ENCODE data around the gene CFAP54. TPM values are rescaled to one million over a fixed set of nuclear protein-coding genes. Genes with fewer than 3 reads are reported as not detected.
A peak's percentile ranks its signal among the peaks of the same experiment; 100 is the strongest.

Gene CFAP54
- total RNA-seq, 1 experiment from 2014 or later: 0.64 TPM

DNA sequence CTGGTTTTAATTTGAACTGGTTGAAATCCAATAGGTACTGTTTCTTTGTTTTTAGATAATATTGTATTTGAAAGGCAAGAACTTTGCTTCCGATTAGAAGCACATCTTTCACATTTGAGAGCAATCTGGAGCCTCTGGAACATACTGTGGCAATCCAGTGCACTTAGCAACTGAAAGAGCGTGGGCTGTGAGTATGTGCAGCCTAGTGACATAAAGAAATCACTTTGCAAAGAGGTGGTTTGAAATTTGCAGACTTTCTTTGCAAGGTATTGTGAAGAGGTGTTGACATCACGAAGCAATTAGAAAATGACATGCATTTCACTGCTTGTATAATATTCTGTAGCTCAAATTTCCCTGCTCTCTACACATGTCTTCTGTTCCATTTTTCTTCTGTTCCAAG, 23.5 kb upstream of the CFAP54 start:
- Histone ChIP-seq H3K4me1 (ENCODE audit: control insufficient read depth, insufficient read depth, low read length) (no peaks in the 10 kb centered on the region; the same call in 1 of the 2 replicates), H3K36me3 (ENCODE audit: control insufficient read depth, insufficient read depth, low read length) (no peaks in the 10 kb centered on the region), H3K27me3 (ENCODE audit: control insufficient read depth, insufficient read depth, low read length) (no peaks in the 10 kb centered on the region), H3K9me3 (ENCODE audit: control insufficient read depth, insufficient read depth, low read depth, low read length) (no peaks in the 10 kb centered on the region; the same call in 1 of the 2 replicates), H3K4me3 (ENCODE audit: low read depth in 2 of 2, low read length in 2 of 2) (no peak overlapping the region), H3K27ac (ENCODE audit: low read length) (no peak overlapping the region)
- ChIA-PET POLR2A (no interaction called here), CTCF (no interaction called here)
- TF ChIP-seq TCF7L2 (IDR thresholded peaks at IDR 0.05; ENCODE audit: low read depth, low read length) (no peak), SIN3A (IDR thresholded peaks at IDR 0.05; ENCODE audit: borderline replicate concordance, insufficient read depth, low read depth, low read length) (no peak), POLR2AphosphoS5 (IDR thresholded peaks at IDR 0.05; ENCODE audit: low read depth, low read length) (no peak)
- TF ChIP-seq, protein P1, sequence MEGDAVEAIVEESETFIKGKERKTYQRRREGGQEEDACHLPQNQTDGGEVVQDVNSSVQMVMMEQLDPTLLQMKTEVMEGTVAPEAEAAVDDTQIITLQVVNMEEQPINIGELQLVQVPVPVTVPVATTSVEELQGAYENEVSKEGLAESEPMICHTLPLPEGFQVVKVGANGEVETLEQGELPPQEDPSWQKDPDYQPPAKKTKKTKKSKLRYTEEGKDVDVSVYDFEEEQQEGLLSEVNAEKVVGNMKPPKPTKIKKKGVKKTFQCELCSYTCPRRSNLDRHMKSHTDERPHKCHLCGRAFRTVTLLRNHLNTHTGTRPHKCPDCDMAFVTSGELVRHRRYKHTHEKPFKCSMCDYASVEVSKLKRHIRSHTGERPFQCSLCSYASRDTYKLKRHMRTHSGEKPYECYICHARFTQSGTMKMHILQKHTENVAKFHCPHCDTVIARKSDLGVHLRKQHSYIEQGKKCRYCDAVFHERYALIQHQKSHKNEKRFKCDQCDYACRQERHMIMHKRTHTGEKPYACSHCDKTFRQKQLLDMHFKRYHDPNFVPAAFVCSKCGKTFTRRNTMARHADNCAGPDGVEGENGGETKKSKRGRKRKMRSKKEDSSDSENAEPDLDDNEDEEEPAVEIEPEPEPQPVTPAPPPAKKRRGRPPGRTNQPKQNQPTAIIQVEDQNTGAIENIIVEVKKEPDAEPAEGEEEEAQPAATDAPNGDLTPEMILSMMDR (IDR thresholded peaks at IDR 0.05): no peak
- TF ChIP-seq, protein P2, sequence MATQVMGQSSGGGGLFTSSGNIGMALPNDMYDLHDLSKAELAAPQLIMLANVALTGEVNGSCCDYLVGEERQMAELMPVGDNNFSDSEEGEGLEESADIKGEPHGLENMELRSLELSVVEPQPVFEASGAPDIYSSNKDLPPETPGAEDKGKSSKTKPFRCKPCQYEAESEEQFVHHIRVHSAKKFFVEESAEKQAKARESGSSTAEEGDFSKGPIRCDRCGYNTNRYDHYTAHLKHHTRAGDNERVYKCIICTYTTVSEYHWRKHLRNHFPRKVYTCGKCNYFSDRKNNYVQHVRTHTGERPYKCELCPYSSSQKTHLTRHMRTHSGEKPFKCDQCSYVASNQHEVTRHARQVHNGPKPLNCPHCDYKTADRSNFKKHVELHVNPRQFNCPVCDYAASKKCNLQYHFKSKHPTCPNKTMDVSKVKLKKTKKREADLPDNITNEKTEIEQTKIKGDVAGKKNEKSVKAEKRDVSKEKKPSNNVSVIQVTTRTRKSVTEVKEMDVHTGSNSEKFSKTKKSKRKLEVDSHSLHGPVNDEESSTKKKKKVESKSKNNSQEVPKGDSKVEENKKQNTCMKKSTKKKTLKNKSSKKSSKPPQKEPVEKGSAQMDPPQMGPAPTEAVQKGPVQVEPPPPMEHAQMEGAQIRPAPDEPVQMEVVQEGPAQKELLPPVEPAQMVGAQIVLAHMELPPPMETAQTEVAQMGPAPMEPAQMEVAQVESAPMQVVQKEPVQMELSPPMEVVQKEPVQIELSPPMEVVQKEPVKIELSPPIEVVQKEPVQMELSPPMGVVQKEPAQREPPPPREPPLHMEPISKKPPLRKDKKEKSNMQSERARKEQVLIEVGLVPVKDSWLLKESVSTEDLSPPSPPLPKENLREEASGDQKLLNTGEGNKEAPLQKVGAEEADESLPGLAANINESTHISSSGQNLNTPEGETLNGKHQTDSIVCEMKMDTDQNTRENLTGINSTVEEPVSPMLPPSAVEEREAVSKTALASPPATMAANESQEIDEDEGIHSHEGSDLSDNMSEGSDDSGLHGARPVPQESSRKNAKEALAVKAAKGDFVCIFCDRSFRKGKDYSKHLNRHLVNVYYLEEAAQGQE (IDR thresholded peaks at IDR 0.05; ENCODE audit: insufficient read depth in 1 of 2, low read depth in 2 of 2, low read length in 1 of 2): no peak
- in situ Hi-C loops (cut with HindIII; ENCODE audit: low pct_unique_long_range_greater_than_20kb, low sequenced_read_pairs): no loop called here
- ATAC-seq (no peak), DNase-seq (ENCODE audit: low read depth, low spot score) (no peak)
- BruUV-seq (replicated peaks): no TSS peak
- intact Hi-C loops (cut with micrococcal nuclease; ENCODE audit: unreplicated experiment): no loop called here

DNA sequence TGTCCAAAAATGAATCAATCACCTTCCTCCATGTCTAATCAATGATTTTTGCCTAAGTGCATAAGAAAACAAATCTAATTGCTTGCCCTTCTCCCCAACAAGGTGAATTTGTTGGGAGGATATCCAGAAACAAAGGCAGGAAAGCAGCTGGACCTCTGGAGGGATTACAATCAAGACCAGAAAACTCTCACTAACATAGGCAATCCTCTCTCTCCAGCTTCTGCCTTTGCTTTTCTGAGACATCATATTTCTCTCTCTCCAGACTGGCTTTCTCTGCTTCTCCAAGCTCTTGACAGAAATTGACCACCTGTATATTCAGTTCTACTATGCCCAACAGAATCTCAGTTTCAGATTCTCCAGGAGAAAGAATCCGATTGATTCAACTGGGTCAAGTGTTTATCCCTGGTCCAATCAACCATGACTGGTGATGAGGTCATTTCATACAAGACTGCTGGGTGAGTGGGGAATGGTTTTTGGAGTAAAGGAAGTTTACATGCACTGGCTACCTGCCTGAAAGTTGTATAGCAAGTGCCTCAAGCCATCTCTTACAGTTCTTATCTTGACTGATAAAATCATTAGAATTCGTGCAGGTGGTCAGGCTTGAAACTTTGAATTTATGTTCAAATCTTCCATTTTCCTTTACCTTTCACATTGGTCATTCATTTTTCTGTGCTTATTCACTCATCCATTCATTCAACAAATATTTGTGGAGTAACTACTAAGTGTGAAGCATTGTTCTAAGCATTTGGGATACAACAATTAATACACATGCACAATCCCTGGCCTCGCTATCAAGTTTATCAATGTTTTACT, 22.2 kb upstream of the CFAP54 start:
- intact Hi-C loops (cut with micrococcal nuclease; ENCODE audit: unreplicated experiment): no loop called here
- in situ Hi-C loops (cut with HindIII; ENCODE audit: low pct_unique_long_range_greater_than_20kb, low sequenced_read_pairs): no loop called here
- ATAC-seq (peak; percentile 75), DNase-seq (ENCODE audit: low read depth, low spot score) (no peak)
- Histone ChIP-seq H3K27ac (ENCODE audit: low read length) (no peak overlapping the region), H3K36me3 (ENCODE audit: control insufficient read depth, insufficient read depth, low read length) (no peaks in the 10 kb centered on the region), H3K9me3 (ENCODE audit: control insufficient read depth, insufficient read depth, low read depth, low read length) (no peaks in the 10 kb centered on the region; the same call in 1 of the 2 replicates), H3K4me1 (ENCODE audit: control insufficient read depth, insufficient read depth, low read length) (no peaks in the 10 kb centered on the region; the same call in 1 of the 2 replicates), H3K4me3 (ENCODE audit: low read depth in 2 of 2, low read length in 2 of 2) (no peak overlapping the region), H3K27me3 (ENCODE audit: control insufficient read depth, insufficient read depth, low read length) (no peaks in the 10 kb centered on the region)
- TF ChIP-seq, protein P1 (IDR thresholded peaks at IDR 0.05): no peak
- TF ChIP-seq, protein P2 (IDR thresholded peaks at IDR 0.05; ENCODE audit: insufficient read depth in 1 of 2, low read depth in 2 of 2, low read length in 1 of 2): no peak
- TF ChIP-seq SIN3A (IDR thresholded peaks at IDR 0.05; ENCODE audit: borderline replicate concordance, insufficient read depth, low read depth, low read length) (no peak), POLR2AphosphoS5 (IDR thresholded peaks at IDR 0.05; ENCODE audit: low read depth, low read length) (no peak), TCF7L2 (IDR thresholded peaks at IDR 0.05; ENCODE audit: low read depth, low read length) (no peak)
- CTCF ChIA-PET: no interaction called here
- BruUV-seq (replicated peaks): no TSS peak
- POLR2A ChIA-PET: no interaction called here
